Testis (tissue), 3 donors: ENCODE measurements around the gene SLC25A44. TPM values are rescaled to one million over a fixed set of nuclear protein-coding genes. Genes with fewer than 3 reads are reported as not detected.

Experiments
- DNase-seq: peaks from one replicate; pipeline ENCODE4 v3.0.0-alpha.2; 2019
- H3K27ac ChIP-seq, 2 donors: fragments of 200-600 bp; sonication (generic); one replicate each; pipeline ENCODE4 v1.5.1; 2019
- H3K27me3 ChIP-seq: fragments of 200-600 bp; sonication (generic); one replicate; pipeline ENCODE4 v1.5.1; 2019
- H3K36me3 ChIP-seq: fragments of 200-600 bp; sonication (generic); one replicate; pipeline ENCODE4 v1.5.1; 2017; ENCODE audit warnings: low read depth; ENCODE audit errors: missing control alignments
- H3K4me1 ChIP-seq: fragments of 200-600 bp; sonication (generic); one replicate; pipeline ENCODE4 v1.5.1; 2019
- H3K4me3 ChIP-seq, 2 donors: fragments of 200-600 bp; sonication (generic); one replicate each; pipeline ENCODE4 v1.5.1; 2017 to 2019
- H3K9me3 ChIP-seq: fragments of 200-600 bp; sonication (generic); one replicate; pipeline ENCODE4 v1.5.1; 2017
- POLR2A ChIP-seq: fragments of 450-650 bp; IDR thresholded peaks from one replicate; pipeline ENCODE4 v1.6.1; 2017; ENCODE audit warnings: antibody characterized with exemption, mild to moderate bottlenecking, moderate library complexity
- whole genome bisulfite sequencing, 2 donors: methylation state at CpG; one replicate each; pipeline ENCODE4 v1.1.5; 2018; 5-methylcytosine and 5-hydroxymethylcytosine counted together
- intact Hi-C: fragments of 100-400 bp; cut with DNase I; formaldehyde crosslinking; loops from one replicate; pipeline ENCODE4 v1.15.1; 2023; ENCODE audit warnings: low total_unique reads
- polyA plus RNA-seq: library from polyadenylated mRNA; stranded (reverse); fragments of 350-450 nt; fragmentation: Illumina TruSeq; extraction: RNeasy Lipid Tissue Mini Kit (QIAGEN cat#74804); gene quantifications from one replicate; pipeline ENCODE4 v1.2.3, GENCODE V29; 2014; ENCODE audit warnings: low read depth, low replicate concordance; ENCODE audit not compliant: insufficient read depth
- total RNA-seq, 2 donors: library from RNA; depleted of rRNA; stranded (reverse); fragments of >200 nt; gene quantifications; one replicate each; pipeline ENCODE4 v1.2.3, GENCODE V29; 2016
- TF ChIP-seq, protein P1 (sequence below), 3 experiments: fragments of 450-650 bp in 2 of 3; fragments of 200-600 bp in 1 of 3; sonication (generic) in 1 of 3; IDR thresholded peaks; one replicate each; pipeline ENCODE4 v1.5.1; 2016 to 2019; ENCODE audit warnings: antibody characterized with exemption in 3 of 3, mild to moderate bottlenecking in 2 of 3, moderate library complexity in 1 of 3

SLC25A44 gene
- total and polyA plus RNA-seq, 3 donors from 2014 or later: 32.4 to 34.2 (median 32.8) TPM

DNA sequence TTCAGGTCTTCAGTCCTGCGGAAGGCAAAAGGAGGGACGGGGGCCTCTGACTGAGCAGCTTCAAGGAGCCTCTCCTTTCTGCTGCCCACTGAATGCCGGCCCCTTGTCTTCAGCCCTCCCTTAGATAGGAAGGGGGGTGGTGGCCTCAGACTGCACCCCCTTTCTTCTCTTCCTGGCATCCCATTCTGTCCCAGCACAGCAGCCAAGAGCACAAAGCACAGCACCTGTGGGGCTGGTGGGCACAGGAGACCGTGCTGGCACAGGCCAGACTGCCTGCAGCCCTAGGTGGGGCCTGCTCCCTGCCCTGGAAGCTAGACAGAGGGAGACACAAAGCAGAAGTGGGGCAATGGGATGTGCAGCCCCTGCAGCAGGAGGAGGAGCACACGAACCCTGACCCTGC, 55.7 kb downstream of the SLC25A44 start:
- Histone ChIP-seq H3K9me3 (no peaks in the 10 kb centered on the region), H3K27me3 (no peaks in the 10 kb centered on the region), H3K4me3 (no peak overlapping the region), H3K27ac (no peak overlapping the region), H3K4me1 (peaks cover 25% of the 10 kb centered on the region), H3K36me3 (no peaks in the 10 kb centered on the region)
- no peak for DNase-seq
- intact Hi-C loops: no loop called here
- 58 to 88% methylated on average over 3 to 5 of the region's 5 CpGs for WGBS, 2 donors
- no peak for TF ChIP-seq POLR2A
- TF ChIP-seq, protein P1, sequence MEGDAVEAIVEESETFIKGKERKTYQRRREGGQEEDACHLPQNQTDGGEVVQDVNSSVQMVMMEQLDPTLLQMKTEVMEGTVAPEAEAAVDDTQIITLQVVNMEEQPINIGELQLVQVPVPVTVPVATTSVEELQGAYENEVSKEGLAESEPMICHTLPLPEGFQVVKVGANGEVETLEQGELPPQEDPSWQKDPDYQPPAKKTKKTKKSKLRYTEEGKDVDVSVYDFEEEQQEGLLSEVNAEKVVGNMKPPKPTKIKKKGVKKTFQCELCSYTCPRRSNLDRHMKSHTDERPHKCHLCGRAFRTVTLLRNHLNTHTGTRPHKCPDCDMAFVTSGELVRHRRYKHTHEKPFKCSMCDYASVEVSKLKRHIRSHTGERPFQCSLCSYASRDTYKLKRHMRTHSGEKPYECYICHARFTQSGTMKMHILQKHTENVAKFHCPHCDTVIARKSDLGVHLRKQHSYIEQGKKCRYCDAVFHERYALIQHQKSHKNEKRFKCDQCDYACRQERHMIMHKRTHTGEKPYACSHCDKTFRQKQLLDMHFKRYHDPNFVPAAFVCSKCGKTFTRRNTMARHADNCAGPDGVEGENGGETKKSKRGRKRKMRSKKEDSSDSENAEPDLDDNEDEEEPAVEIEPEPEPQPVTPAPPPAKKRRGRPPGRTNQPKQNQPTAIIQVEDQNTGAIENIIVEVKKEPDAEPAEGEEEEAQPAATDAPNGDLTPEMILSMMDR (IDR thresholded peaks at IDR 0.05): no peak

DNA sequence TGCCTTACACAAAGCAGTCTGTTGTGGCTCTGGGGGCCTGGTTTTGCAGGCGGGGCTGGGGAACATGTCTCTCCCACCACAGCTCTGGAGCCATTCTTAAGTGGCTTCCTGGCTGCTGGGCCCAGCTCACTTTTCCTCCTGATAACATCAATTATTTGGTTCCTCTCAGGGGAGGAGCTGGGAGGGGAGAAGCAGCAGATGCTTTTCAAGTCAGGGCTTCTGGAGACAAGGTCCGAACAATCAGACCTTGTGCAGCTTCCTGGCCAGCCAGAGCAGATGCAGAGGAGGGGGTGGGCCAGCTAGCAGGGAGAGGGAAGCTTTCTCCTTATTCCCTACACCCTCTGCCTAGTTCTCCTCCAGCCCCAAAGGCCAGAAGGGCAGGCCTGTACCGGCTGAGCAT, 57.6 kb downstream of the SLC25A44 start:
- H3K9me3 ChIP-seq: no peaks in the 10 kb centered on the region
- 17 to 45% methylated on average over 2 to 3 of the region's 3 CpGs for WGBS, 2 donors
- H3K27ac ChIP-seq: no peak overlapping the region
- no peaks in the 10 kb centered on the region for H3K36me3 ChIP-seq
- no peak for DNase-seq
- no peak for TF ChIP-seq POLR2A
- TF ChIP-seq, protein P1 (IDR thresholded peaks at IDR 0.05): no peak
- H3K4me1 ChIP-seq: peaks cover 16% of the 10 kb centered on the region
- H3K4me3 ChIP-seq: no peak overlapping the region
- H3K27me3 ChIP-seq: no peaks in the 10 kb centered on the region
- intact Hi-C loops: no loop called here

DNA sequence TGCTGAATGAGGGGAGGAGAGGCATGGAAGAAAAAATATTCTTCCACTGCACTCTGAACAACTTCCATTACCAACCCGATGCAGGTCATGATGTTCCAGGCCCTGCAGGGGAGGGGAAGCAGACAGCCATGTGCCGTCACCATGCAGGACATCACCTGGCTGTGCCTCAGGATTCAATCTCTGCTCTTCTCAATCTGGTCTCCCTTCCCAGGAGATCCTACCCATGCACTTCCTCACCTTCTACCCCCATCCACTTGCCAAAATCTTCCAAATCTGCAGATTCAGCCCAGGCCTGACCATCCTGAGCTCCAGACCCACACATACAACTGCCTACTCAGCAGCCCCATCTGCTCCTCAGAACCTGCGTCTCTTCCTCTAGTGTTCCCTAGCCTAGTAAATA, 59.7 kb downstream of the SLC25A44 start:
- WGBS, 2 donors: 81 to 82% methylated on average over 3 of the region's 3 CpGs
- H3K27me3 ChIP-seq: no peaks in the 10 kb centered on the region
- H3K27ac ChIP-seq: no peak overlapping the region
- no peaks in the 10 kb centered on the region for H3K36me3 ChIP-seq
- H3K4me3 ChIP-seq: no peak overlapping the region
- no peaks in the 10 kb centered on the region for H3K4me1 ChIP-seq
- DNase-seq: no peak
- TF ChIP-seq, protein P1 (IDR thresholded peaks at IDR 0.05): no peak
- TF ChIP-seq POLR2A: no peak
- intact Hi-C loops: no loop called here
- no peaks in the 10 kb centered on the region for H3K9me3 ChIP-seq

DNA sequence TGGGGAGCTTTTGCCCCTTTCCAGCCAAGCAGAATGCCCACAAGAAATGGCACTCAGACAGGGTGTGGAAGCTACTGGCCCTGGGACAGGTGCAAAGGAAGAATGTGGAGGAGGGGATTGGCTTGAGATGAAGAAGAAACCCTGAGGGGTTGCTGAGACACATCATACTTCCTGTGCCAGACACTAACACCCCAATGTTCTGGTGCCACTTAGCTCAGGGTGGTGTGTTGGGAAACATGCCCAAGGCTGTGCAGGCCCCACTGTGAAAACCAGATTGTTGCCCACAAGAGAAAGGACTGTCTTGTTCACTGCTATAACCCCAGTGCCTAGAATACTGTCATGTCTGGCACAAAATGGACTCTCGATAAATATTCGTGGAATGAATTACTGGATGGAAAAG, 63.8 kb downstream of the SLC25A44 start:
- H3K4me3 ChIP-seq: no peak overlapping the region
- no peaks in the 10 kb centered on the region for H3K27me3 ChIP-seq
- H3K27ac ChIP-seq: no peak overlapping the region
- no peaks in the 10 kb centered on the region for H3K36me3 ChIP-seq
- no peak for DNase-seq
- WGBS, 2 donors: 89 to 92% methylated on average over 2 of the region's 2 CpGs
- H3K9me3 ChIP-seq: no peaks in the 10 kb centered on the region
- no peak for TF ChIP-seq POLR2A
- TF ChIP-seq, protein P1 (IDR thresholded peaks at IDR 0.05): no peak
- intact Hi-C loops: no loop called here
- H3K4me1 ChIP-seq: no peaks in the 10 kb centered on the region

DNA sequence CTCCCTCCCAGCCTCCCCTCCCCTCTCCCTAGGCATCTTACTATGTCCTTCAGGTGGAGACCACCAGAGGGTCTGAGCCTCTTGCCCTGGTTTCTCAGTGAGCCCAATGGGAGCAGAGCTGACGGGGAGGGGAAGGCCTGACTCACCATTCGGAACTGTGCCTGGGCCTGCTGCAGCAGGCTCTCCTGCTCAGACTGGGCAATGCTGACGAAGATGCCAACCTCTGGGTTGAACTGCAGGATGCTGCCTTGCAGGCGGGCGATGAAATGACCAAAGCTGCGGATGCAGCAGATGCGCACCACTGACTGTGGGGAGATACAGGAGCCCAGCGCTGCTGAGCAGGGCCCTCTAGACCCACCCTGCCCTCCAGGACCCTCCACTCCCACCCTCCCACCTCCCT, 65.0 kb downstream of the SLC25A44 start:
- no peak overlapping the region for H3K4me3 ChIP-seq
- H3K4me1 ChIP-seq: no peaks in the 10 kb centered on the region
- 97 to 98% methylated on average over 5 to 8 of the region's 8 CpGs for WGBS, 2 donors
- H3K36me3 ChIP-seq: no peaks in the 10 kb centered on the region
- no peak for DNase-seq
- H3K27me3 ChIP-seq: no peaks in the 10 kb centered on the region
- H3K27ac ChIP-seq: no peak overlapping the region
- no peaks in the 10 kb centered on the region for H3K9me3 ChIP-seq
- no peak for TF ChIP-seq POLR2A
- TF ChIP-seq, protein P1 (IDR thresholded peaks at IDR 0.05): no peak
- intact Hi-C loops: no loop called here
